Osteocyte (in vitro differentiated cells): ENCODE data around the gene FAM234B. TPM values are rescaled to one million over a fixed set of nuclear protein-coding genes. Genes with fewer than 3 reads are reported as not detected.

Experiments
- DNase-seq: peaks from one replicate; pipeline ENCODE4 v3.0.0; 2021; ENCODE audit warnings: mixed read lengths; ENCODE audit not compliant: unreplicated experiment; ENCODE audit errors: extremely low spot score
- H3K27ac Mint-ChIP-seq: one replicate; pipeline ENCODE4 v1.8.0; 2021; ENCODE audit warnings: mild to moderate bottlenecking, mixed read lengths; ENCODE audit not compliant: unreplicated experiment
- H3K27me3 Mint-ChIP-seq: one replicate; pipeline ENCODE4 v1.8.0; 2021; ENCODE audit warnings: mixed read lengths; ENCODE audit not compliant: unreplicated experiment
- H3K36me3 Mint-ChIP-seq: one replicate; pipeline ENCODE4 v1.8.0; 2021; ENCODE audit warnings: mixed read lengths; ENCODE audit not compliant: unreplicated experiment
- H3K4me1 Mint-ChIP-seq: one replicate; pipeline ENCODE4 v1.8.0; 2021; ENCODE audit warnings: mixed read lengths; ENCODE audit not compliant: unreplicated experiment
- H3K4me3 Mint-ChIP-seq: one replicate; pipeline ENCODE4 v1.8.0; 2021; ENCODE audit warnings: mild to moderate bottlenecking, moderate library complexity, mixed read lengths; ENCODE audit not compliant: unreplicated experiment
- H3K9me3 Mint-ChIP-seq: one replicate; pipeline ENCODE4 v1.8.0; 2021; ENCODE audit warnings: mixed read lengths; ENCODE audit not compliant: unreplicated experiment
- CTCF ChIP-seq: fragments of 200-600 bp; sonication (generic); IDR thresholded peaks from 2 replicates; pipeline ENCODE4 v1.5.0; 2021; ENCODE audit warnings: antibody characterized with exemption, mild to moderate bottlenecking, moderate library complexity
- long read RNA-seq: library from polyadenylated mRNA; unstranded; transcript quantifications from one replicate; pipeline ENCODE4 v2.0.0, GENCODE V29; 2021
- total RNA-seq: library from RNA; stranded (reverse); gene quantifications from 2 replicates; pipeline ENCODE4 v1.2.1, GENCODE V29; 2021

FAM234B gene
- total RNA-seq = 5.0 and 6.8 TPM in 2 replicates
- long read RNA-seq, full-length matches to known transcripts = 1 of 8 reads
- long read RNA-seq, partial matches to known transcripts = 4 of 8 reads
- long read RNA-seq, other reads (novel, unspliced or antisense) = 3 of 8 reads

- H3K27ac Mint-ChIP-seq = no peak within 1 kb of the TSS
- peaks cover 7% of the 10 kb centered on the region for H3K27me3 Mint-ChIP-seq
- DNase-seq = peak; percentile 90
- peak within 1 kb of the TSS; percentile 79 for H3K4me3 Mint-ChIP-seq
- H3K36me3 Mint-ChIP-seq = no peaks in the 10 kb centered on the region
- no peaks in the 10 kb centered on the region for H3K9me3 Mint-ChIP-seq
- H3K4me1 Mint-ChIP-seq = peaks cover 22% of the 10 kb centered on the region
- TF ChIP-seq CTCF = peak; percentile 34
These were observed at the start of gene FAM234B for GRCh38 chr12:13044002-13044905. TSS of gene FAM234B (plus strand) at chr12:13044381. CDS start at chr12:13044404, 23 bp downstream.

- peaks cover 59% of the 10 kb centered on the region for H3K4me1 Mint-ChIP-seq
- H3K9me3 Mint-ChIP-seq = no peaks in the 10 kb centered on the region
- no peak overlapping the region for H3K27ac Mint-ChIP-seq
These were observed 49.1 kb upstream of the FAM234B start for GRCh38 chr12:12995088-12995487.

GRCh38 chr12:12996209-12996608, 48.0 kb upstream of the FAM234B start:
- no peak for TF ChIP-seq CTCF
- peaks cover 53% of the 10 kb centered on the region for H3K4me1 Mint-ChIP-seq
- H3K36me3 Mint-ChIP-seq = no peaks in the 10 kb centered on the region
- no peaks in the 10 kb centered on the region for H3K27me3 Mint-ChIP-seq
- H3K27ac Mint-ChIP-seq = no peak overlapping the region
- no peak overlapping the region for H3K4me3 Mint-ChIP-seq
- no peaks in the 10 kb centered on the region for H3K9me3 Mint-ChIP-seq
- DNase-seq = no peak

More at GRCh38 chr12:12995088-12995487, 49.1 kb upstream of the FAM234B start:
- H3K36me3 Mint-ChIP-seq = peaks cover 3% of the 10 kb centered on the region
- DNase-seq = no peak
- no peak overlapping the region for H3K4me3 Mint-ChIP-seq
- no peaks in the 10 kb centered on the region for H3K27me3 Mint-ChIP-seq
- TF ChIP-seq CTCF = no peak

- no peak overlapping the region for H3K4me3 Mint-ChIP-seq
- no peak for TF ChIP-seq CTCF
- H3K27ac Mint-ChIP-seq = no peak overlapping the region
- no peak for DNase-seq
- H3K36me3 Mint-ChIP-seq = no peaks in the 10 kb centered on the region
- H3K27me3 Mint-ChIP-seq = no peaks in the 10 kb centered on the region
- peaks cover 48% of the 10 kb centered on the region for H3K4me1 Mint-ChIP-seq
- no peaks in the 10 kb centered on the region for H3K9me3 Mint-ChIP-seq
These were observed 47.0 kb upstream of the FAM234B start for GRCh38 chr12:12997156-12997555.

GRCh38 chr12:12997734-12998133, 46.4 kb upstream of the FAM234B start:
- peak overlapping the region; percentile 42 for H3K27ac Mint-ChIP-seq
- peak overlapping the region; percentile 47 for H3K4me3 Mint-ChIP-seq
- no peaks in the 10 kb centered on the region for H3K27me3 Mint-ChIP-seq

More at GRCh38 chr12:12997734-12998133, 46.4 kb upstream of the FAM234B start:
- no peak for TF ChIP-seq CTCF
- no peak for DNase-seq
- Mint-ChIP-seq H3K36me3 (peaks cover 2% of the 10 kb centered on the region), H3K4me1 (peaks cover 42% of the 10 kb centered on the region), H3K9me3 (no peaks in the 10 kb centered on the region)
